Calu3 (cell line): ENCODE measurements around the gene SNX8. TPM values are rescaled to one million over a fixed set of nuclear protein-coding genes. Genes with fewer than 3 reads are reported as not detected.

ENCODE experiments used
- BruUV-seq: library from RNA; stranded (reverse); fragments of 400-500 nt; replicated peaks from 2 replicates; lab custom pipeline; 2021; lab: Mats Ljungman, UMichigan
- CTCF ChIA-PET: fragments of 300-600 bp; sonication (Branson Sonifier 250); formaldehyde crosslinking; loops from one replicate; lab custom pipeline; 2022; ENCODE audit warnings: antibody characterized with exemption; lab: Charles Lee
- DNase-seq: peaks from one replicate; pipeline ENCODE4 v3.0.0; 2022
- H3K27ac Mint-ChIP-seq: one replicate; pipeline ENCODE4 v1.8.0; 2022; ENCODE audit warnings: mixed read lengths; ENCODE audit not compliant: unreplicated experiment
- H3K27me3 Mint-ChIP-seq: one replicate; pipeline ENCODE4 v1.8.0; 2022; ENCODE audit warnings: mixed read lengths; ENCODE audit not compliant: unreplicated experiment
- H3K36me3 Mint-ChIP-seq: one replicate; pipeline ENCODE4 v1.8.0; 2022; ENCODE audit warnings: mild to moderate bottlenecking, moderate library complexity, mixed read lengths; ENCODE audit not compliant: insufficient read depth, unreplicated experiment
- H3K4me1 Mint-ChIP-seq: one replicate; pipeline ENCODE4 v1.8.0; 2022; ENCODE audit warnings: mild to moderate bottlenecking, low read depth, mixed read lengths; ENCODE audit not compliant: unreplicated experiment
- H3K4me3 Mint-ChIP-seq: one replicate; pipeline ENCODE4 v1.8.0; 2022; ENCODE audit warnings: mild to moderate bottlenecking, low read depth, moderate library complexity, mixed read lengths; ENCODE audit not compliant: unreplicated experiment
- H3K9me3 Mint-ChIP-seq: one replicate; pipeline ENCODE4 v1.8.0; 2022; ENCODE audit warnings: low read depth, mixed read lengths; ENCODE audit not compliant: unreplicated experiment
- CTCF ChIP-seq: fragments of 200-600 bp; IDR thresholded peaks from one replicate; pipeline ENCODE4 v1.8.0; 2022; ENCODE audit warnings: antibody characterized with exemption; ENCODE audit not compliant: unreplicated experiment
- intact Hi-C: fragments of 100-400 bp; cut with micrococcal nuclease; formaldehyde crosslinking; loops from one replicate; pipeline ENCODE4 v1.10.0; 2022; ENCODE audit not compliant: unreplicated experiment
- total RNA-seq: library from RNA; stranded (reverse); gene quantifications from 2 replicates; pipeline ENCODE4 v1.2.3, GENCODE V29; 2022

Gene SNX8
- total RNA-seq, 1 experiment from 2014 or later: 57.0 TPM

- no peaks in the 10 kb centered on the region for H3K27me3 Mint-ChIP-seq
- peak within 1 kb of the TSS; percentile 75 for H3K27ac Mint-ChIP-seq
- no peak for TF ChIP-seq CTCF
- BruUV-seq: no TSS peak
- DNase-seq: peak; percentile 96
- no peaks in the 10 kb centered on the region for H3K4me1 Mint-ChIP-seq
- no peaks in the 10 kb centered on the region for H3K9me3 Mint-ChIP-seq
- CTCF ChIA-PET: interaction anchor here (1.6 kb wide), 1 partner anchor 121 kb away, joined by 6 read pairs; no protein-coding TSS in a partner anchor
- intact Hi-C loops: no loop called here
- H3K36me3 Mint-ChIP-seq: peaks cover 55% of the 10 kb centered on the region
- H3K4me3 Mint-ChIP-seq: peak within 1 kb of the TSS; percentile 78
Measured at GRCh38 chr7:2232766-2233520, 81.3 kb downstream of the SNX8 start, which contains the start of gene MAD1L1. Gene MAD1L1, minus strand, starts transcription at chr7:2232945. Its CDS starts 2,812 bp downstream, at chr7:2230133.

DNA sequence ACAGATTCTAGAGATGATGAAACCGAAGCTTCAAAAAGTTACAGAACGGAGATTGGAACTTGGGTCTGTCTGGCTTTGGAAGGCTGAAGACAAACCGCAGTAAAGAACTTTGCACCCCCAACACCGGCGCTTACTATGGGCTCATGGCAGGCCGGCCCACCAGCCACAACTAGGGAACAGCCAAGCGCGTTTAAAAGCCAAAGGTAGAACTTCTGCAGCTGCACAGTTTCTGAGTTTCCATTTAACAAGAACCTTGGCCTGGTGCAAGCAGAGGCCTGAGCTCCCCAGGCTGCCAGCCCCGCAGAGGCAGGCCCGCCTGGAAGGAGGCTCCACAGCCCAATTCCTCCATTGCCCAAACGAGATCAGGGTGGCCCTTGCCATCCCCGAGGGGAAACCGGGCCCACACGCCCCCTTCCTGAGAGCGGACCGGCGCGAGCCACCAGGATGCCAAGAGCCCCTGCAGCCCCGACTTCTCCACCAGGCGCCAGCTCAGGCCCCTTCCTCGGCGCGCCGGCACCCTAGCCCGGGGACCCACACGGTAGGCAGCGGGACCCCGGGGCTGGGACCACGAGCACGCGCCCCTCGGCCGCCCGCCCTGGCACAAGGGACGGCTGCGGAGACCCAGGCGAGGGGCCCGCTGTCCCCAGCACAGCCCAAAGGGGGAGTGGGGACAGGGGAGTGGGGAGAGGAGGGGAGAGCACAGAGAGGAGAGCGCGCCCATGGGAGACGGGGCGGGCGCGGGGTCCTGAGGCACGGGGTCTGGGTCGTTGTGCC, 82.1 kb downstream of the SNX8 start:
- Mint-ChIP-seq H3K27ac (peak overlapping the region; percentile 48), H3K4me1 (no peaks in the 10 kb centered on the region), H3K4me3 (peak overlapping the region; percentile 78), H3K9me3 (no peaks in the 10 kb centered on the region), H3K36me3 (peaks cover 49% of the 10 kb centered on the region), H3K27me3 (no peaks in the 10 kb centered on the region)
- intact Hi-C loops: no loop called here
- peak; percentile 46 for DNase-seq
- CTCF ChIA-PET: interaction anchor here (1.6 kb wide), 1 partner anchor 122 kb away, joined by 6 read pairs; no protein-coding TSS in a partner anchor
- TF ChIP-seq CTCF: no peak
- BruUV-seq: no TSS peak

DNA sequence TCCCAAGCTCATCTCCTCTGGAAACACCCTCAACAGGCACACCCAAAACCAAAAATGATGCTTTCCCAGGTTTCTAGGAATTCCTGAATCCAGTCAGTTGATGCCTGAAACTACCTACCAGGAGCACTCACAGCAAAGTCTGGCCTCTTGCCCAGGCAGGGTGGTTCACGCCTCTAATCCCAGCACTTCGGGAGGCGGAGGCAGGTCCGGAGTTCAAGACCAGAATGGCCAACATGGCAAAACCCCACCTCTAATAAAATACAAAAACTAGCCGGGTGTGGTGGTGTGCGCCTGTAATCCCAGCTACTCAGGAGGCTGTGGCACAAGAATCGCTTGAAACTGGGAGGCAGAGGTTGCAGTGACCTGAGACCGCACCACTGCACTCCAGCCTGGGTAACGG, 83.4 kb downstream of the SNX8 start:
- Mint-ChIP-seq H3K9me3 (no peaks in the 10 kb centered on the region), H3K4me1 (peaks cover 5% of the 10 kb centered on the region), H3K27me3 (no peaks in the 10 kb centered on the region), H3K4me3 (no peak overlapping the region), H3K27ac (no peak overlapping the region), H3K36me3 (peaks cover 36% of the 10 kb centered on the region)
- intact Hi-C loops: no loop called here
- CTCF ChIA-PET: no interaction called here
- no TSS peak for BruUV-seq
- DNase-seq: no peak
- TF ChIP-seq CTCF: no peak

- Mint-ChIP-seq H3K36me3 (peaks cover 37% of the 10 kb centered on the region), H3K4me1 (peaks cover 11% of the 10 kb centered on the region), H3K9me3 (no peaks in the 10 kb centered on the region), H3K4me3 (no peak overlapping the region), H3K27ac (no peak overlapping the region), H3K27me3 (no peaks in the 10 kb centered on the region)
- intact Hi-C loops: no loop called here
- CTCF ChIA-PET: no interaction called here
- BruUV-seq: no TSS peak
- no peak for DNase-seq
- no peak for TF ChIP-seq CTCF
Measured at GRCh38 chr7:2230226-2230625, 84.0 kb downstream of the SNX8 start.
